HG03469 (cell line): ENCODE data around the gene CCRL2.
"Not testable (repeated sequence)": the region's sequence is repeated elsewhere in the genome, so short reads cannot be mapped to it uniquely, and the experiment has no call there.

Experiments
- ATAC-seq: cut with Tn5 transposase; IDR thresholded peaks from one replicate; pipeline ENCODE4 v1.9.1; 2021; ENCODE audit warnings: mild to moderate bottlenecking, moderate library complexity, moderate number of reproducible peaks; ENCODE audit not compliant: unreplicated experiment

The CCRL2 gene

DNA sequence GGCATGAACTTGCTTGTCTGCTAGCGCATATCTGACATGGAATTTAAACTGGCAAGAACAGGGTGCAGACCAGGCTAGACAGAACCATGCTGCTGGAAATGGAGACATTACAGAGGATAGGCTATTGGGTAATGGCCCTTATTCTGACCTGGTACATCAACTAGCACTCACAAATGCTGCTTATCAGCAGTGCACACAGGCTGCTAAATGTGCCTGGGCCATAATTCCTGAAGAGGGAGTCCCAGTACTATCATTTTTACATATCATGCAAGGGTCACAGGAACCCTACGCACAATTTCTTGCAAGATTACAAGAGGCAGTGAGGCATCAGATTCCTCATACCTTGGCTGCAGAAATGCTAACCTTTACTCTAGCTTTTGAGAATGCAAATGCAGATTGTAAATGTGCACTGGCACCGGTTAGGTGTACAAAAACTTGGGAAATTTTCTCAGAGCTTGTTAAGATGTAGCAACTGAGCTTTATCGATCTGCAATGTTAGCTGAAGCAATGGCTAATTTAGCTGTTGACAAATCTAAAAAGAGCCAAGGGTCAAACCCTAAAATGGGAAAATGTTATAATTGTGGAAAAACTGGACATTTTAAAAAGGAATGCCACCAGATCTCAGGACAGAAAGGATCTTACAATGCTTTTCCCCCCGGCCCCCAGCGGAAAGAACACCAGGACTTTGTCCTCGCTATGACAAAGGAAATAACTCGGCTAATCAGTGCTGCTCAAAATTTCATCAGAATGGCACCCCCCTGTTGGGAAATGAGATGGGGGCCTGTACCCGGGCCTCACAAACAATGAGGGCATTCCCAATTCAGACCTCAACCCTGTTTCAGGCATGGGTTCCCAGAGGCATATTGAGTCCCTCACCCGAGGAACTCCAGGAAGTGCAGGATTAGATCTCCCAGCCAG is 21.1 kb downstream of the CCRL2 start:
- no peak for ATAC-seq

DNA sequence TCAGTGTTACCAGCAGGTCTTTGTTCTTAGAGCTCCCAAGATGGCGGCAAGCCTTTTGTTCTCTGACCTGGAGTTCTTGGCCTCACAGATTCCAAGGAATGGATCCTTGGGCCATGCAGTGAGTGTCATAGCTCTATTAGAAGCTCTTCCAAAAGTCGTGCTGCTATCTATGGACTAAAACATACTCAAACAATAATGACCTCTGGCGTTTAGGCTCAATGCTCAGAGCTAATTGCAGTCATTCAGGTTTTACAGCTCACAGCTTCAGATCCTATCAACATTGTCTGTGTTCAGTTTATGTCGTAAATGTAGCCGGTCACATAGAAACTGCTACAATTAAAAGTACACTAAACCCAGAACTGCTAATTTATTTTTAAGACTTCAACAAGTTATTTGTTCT is 22.2 kb downstream of the CCRL2 start:
- no peak for ATAC-seq

DNA sequence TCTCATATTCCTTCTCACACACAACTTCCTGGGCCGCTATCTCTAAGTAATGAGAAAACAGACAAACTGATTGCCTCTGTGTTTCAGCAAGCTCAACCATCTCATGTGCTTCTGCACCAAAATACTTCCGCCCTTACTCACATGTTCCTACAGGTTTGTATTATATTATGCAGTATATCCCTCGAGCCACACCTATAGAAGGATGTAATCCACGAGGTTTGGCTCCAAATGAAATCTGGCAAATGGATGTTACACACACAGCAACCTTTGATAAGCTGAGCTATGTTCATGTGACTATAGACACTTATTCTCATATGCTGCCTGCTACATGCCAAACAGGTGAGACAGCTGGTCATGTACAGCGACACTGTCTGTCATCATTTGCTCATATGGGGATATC is 22.6 kb downstream of the CCRL2 start:
- ATAC-seq, result no peak

DNA sequence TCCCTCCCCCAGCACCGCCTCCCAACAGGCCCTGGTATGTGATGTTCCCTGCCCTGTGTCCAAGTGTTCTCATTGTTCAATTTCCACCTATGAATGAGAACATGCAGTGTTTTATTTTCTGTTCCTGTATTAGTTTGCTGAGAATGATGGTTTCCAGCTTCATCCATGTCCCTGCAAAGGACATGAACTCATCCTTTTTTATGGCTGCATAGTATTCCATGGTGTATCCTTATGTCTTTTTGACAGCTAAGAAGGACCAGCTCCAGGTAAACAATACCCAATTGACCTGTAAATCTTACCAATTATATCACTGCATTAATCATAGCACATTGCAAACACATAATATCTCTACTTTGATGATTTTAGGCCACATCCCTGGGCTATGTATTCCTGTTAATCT is 23.8 kb downstream of the CCRL2 start:
- not testable (repeated sequence) for ATAC-seq

DNA sequence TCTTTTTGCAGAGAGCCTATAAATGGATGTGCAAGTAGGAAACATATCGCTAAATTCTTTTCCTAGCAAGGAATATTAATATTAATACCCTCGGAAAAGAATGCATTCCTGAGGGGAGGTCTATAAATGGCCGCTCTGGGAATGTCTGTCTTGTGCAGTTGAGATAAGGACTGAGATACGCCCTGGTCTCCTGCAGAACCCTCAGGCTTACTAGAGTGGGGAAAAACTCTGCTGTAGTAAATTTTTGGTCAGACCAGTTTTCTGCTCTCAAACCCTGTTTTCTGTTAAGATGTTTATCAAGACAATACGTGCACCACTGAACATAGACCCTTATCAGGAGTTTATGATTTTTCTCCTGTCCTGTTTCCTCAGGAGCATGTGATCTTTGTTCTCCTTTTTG is 24.8 kb downstream of the CCRL2 start:
- ATAC-seq, result not testable (repeated sequence)

DNA sequence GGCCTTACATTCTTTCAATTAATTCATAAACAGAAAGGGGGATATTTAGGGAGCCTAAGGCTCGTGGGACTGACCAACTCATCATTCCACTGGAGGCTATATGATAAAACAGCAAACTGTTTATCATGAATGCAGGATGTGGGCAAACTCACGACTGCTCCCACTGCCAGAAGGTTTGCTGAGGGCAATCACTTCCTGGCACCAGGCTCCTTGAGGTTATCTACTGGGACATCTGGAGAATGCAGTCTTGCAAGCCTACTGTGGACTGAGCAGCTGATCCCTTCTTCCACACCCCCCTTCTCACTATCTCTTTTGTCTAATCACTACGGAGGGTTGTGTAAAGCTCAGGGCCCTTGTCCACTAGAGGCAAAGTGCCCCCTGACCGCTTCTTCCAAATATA is 26.1 kb downstream of the CCRL2 start:
- ATAC-seq, result not testable (repeated sequence)

DNA sequence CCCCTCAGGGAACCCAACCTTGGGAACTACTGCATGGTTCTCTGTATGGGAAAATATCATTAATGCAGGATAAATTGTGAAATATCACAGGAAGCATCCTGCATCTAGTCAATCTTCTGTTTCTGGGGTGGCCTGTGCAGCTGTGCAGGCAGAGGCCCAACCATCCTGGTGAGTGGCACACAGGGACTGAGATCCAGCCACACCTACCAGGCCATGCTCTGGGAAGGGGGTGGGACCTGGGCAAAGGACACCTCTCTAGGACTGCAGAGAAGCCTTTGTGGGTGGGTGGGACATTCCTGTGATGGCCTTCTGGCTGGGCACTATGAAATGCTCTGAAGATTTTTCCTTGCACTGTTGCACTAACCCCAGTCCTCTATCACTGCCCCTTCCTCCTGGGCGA is 26.8 kb downstream of the CCRL2 start:
- ATAC-seq, result no peak

DNA sequence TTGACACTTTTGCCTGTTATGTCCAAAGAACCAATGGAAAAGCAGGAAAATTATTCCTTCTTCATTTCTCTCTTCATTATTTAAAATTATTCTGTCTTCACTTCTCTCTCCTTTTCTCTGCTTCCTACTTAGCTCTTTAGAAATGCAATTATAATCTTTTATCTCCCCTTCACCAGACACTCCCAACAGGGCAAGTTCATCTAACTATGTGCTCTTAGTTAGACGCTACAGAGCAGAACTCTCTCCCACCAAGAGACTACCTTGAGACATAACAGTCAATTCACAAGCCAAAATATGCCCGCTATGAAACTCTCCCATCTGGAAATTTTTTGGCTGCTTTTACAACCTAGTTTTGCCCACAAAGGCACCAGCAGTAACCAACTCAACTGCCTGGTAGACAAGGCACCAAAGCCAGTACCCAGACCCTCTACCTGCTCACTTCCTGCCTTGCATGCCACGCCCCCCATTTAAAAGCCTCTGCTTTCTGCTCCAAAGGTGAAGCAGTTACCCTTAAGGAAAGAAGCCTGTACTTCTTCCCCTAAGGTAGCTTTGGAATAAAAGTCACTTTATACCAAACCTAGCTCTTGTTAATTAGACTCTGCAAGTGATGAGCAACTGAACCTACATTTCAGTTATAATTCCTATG is 28.1 kb downstream of the CCRL2 start:
- ATAC-seq, result no peak

DNA sequence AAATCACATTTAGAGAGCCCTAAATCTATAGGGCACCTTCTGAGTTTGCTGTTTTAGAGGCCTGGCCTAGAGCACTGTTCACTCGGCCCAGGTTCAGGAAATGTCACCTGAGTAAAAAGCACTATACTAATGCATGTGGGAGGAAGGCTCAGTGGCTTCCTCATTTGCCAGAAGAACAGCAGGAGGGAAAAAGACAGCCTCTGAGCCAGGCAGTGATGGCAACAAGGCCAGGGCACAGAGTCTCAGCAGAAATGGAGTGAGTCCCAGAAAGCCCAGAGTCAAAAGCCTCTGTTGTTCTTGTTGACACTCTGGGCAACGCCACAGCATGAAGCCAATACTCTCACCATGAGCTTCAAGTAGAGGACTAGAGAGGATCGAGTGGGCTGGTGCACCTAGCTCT is 31.8 kb downstream of the CCRL2 start:
- ATAC-seq, result no peak

DNA sequence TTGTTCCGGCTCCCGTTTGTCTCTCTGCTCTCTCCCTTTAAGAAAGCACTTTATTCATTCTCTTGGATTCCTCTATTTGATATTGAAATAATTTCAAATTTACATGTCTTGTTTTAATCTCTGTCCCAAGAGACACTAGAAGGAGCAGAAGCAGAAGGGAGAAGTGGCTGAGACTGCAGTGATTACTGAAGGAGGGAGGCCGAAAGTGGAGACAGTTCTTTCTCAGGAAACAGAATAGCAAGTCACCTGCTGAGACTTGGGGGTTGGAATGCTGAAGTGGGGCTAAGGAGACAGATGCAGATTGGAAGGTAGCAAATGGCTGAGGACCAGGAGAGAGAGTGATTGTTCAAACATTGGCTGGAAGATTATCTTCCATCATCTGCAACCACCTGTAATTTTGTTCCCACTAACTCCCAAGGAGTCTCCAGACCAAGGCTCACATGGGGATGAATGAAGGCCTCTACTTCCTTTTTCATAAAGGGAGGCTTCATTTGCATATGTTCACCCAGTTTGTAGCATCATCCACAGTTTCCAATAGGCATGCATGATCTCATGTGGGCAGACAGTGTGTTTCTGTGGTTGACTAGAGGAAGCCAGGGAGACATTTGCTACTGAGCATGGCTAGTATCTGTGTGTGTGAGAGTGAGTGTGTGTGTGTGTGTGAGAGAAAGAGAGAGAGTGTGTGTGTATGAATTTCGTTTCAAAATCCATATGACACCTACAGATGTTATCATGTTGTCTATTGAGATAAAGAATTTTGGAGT is 33.7 kb downstream of the CCRL2 start:
- peak; percentile 48 for ATAC-seq

DNA sequence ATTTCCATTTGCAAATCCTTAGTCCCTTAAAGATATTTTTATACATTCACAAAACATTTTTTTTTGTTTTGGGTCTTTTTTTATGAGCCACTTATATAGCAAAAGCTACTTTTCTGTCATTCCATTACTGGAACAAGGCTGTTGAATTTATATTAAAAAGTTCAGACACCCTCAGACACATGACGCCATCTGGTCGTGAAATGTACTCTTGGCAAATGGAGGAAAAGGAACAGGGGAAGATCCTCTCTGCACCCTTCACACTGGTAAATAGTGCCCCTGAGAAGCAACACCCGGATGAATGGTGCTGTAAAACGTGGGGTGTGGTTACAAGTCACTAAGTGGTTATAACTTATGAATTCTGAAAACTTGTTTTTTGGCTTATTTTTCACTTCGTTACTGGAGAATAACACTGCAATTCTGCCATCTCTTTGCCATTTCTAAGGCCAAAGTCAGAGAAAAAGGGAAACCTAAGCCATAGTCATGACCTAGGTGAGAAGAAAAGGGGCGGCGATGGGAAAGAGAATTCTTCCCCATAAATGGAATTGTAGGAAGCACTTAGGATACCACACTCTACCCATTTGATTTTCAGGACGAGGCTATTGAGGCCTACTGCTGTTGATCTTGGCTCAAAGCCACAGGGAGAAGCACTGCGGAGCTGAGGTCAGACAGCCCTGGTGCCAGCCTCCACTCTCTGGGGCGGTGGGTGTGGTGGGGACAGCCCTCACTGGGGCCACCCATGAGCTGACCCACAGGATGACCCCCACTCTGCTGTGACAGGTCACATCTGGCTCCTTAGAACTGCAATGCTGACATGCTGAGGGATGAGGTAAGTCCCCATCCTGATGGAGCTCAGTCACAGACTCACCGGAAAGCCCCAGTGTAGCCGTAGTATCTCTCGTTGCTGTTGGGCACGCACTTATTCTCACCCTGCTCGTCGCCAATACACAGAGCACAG is 35.8 kb downstream of the CCRL2 start:
- no peak for ATAC-seq

DNA sequence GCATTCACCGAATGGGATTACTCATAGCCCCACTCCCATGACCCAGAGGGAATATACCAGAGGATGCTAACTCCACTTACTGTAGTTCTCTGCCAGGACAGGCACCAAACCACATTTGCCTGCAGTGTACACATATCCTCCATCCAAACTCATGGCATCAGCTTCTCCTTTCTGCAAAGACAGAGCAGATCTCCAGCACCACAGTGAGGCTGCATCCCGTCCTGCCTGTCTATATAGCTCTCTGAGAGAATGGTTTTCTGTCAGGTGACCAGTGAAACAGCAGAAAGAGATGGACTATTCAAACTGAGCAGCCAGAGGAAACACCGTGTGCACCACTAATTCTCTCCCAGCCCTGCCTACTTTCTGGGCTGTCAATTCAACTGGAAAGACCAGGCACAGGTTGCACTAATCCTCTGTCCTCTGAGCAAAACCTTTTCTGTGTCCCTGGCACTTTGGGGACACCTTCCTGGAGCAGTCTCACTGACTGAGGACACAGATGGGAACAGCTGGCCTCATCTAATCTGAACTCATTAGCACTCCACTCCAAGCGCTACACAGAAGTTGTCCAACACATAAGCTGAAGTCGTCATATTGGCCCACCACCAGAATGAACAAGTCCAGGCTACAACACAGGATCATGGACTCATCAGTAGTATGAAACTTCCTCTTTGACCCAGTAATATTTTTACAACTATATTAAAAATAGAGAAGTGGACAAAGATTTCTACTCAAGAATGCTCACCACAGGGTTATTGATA is 40.3 kb downstream of the CCRL2 start:
- ATAC-seq, result no peak

DNA sequence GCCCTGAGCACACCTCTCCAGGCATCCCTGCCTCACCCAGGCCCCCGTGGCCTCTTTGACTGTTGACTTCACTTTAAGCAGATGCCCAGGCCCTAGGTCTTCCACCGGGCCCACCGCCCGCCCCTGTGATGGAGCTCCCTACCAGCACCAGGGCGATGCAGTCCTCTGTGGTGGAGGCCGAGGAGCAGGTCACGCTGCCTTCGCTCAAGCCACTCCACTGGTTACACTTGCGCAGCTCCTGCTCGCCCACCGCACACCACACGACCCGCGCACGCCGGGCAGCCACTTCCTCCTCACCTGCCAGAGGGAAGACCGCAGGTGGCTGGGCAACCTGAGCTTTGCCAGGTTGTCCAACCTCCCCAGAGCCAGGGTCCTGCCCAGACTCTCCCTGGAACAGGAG is 41.7 kb downstream of the CCRL2 start:
- no peak for ATAC-seq

DNA sequence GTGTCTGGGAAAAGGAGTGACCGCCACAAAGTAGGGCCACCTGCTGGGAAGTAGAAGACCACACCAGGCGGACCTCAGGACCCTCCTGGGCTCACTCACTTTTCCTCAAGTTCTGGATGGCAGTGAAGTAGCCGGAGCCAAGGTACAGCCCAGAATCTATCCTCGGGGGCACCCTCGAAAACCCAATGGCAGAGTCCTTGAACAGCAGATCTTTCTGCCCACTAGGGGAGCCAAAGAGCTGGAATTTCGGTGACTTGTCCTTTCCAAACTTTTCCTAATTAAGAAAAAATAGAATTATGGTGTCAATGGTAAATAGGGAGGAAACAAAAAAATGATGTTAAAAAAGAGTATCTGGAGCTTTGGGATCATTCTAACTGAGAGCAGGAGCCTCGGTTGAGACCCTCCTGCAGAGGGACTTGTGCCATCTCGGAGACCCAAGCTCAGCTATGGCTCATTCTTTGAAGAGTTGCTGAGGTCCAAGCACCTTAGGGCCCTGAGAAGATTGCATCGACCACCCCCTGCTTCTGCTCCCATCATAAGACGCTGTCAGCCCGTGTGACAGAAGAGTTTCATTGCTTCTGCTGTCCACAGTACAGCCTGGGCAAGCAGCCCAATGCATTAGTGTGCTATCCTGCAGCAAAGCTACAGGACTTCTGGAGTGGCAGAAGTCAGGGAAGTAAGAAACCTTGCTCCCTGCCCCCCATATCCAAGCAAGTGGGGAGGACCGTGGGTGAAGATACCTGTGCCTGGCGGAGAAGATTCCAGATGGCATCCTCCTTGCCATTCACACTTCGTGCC is 42.9 kb downstream of the CCRL2 start:
- ATAC-seq, result no peak

DNA sequence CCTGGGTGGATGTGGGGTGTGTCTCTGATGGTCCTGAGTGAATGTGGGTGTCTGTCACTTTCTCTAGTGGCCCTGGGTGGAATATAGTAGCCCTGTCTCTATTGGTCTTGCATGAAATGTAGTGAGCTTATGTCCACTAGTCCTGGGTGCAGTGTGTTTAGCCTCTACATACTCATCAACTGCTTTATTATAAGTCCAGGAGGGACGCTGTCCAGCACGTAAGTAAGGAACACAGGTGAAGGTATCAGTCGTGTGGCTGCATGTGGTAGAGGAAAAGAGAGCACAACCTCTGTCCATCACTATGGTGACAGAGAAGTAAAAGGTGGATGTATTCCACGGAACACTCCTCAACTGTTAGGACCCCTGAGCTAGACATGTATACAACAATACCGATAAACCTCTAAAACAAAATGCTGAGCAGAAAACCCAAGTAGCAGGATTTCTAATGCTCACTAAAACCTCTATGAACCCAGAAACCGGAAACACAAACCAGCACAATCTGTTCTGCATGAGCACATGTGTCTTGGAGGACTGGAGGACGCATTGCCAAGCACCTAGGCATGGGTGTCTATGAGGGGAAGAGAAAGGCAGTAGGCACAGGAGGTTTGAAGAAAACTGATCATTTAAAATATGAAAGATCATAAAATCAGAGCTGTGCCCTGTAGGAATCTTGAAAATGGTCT is 46.6 kb downstream of the CCRL2 start:
- no peak for ATAC-seq

DNA sequence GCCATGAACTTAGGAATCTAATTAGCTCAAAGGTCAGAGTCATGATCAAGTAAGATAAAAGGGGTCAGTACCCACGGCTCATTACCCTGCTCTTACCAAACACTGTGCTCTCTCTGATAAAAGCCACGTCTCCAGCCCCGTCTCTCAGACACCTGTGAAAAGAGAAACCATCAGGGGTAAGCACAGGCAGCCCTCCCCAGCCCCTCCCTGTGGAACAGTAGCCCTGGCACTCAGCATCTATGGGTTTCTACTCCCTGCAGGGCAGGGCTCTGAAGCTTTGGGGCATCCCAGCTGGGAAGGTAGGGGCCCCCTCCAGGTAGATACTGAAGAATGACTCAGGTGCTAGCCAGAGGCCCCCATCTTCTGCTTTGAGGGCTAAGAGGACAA is 47.1 kb downstream of the CCRL2 start:
- no peak for ATAC-seq

DNA sequence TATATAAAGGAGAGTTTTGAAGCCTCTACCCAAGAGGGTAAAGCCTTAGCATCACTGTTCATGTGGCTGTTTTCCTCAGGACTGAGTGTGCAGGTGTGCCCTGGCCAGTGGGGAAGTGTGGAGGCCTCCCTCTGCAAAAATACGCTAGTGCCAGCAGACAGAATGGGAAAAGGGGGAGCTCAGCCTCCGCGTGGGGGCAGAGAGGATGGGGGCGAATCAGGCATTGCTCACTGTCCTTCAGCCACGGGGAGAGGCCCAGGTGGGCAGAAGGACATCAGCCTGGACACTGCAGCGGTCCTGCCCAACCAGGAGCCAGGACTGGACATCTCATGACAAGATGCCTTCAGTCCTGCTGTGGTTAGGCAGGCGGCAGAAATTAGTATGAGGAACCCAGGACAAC is 47.5 kb downstream of the CCRL2 start:
- no peak for ATAC-seq
